BE2C (cell line): ENCODE measurements around the gene HRAS.

Experiments
- DNase-seq: peaks from one replicate; pipeline ENCODE4 v3.0.0-alpha.2; 2020
- H3K27me3 ChIP-seq: fragments of 250-450 bp; sonication (Bioruptor Pico); 2 replicates; pipeline ENCODE4 v1.5.1; 2020; ENCODE audit warnings: mild to moderate bottlenecking
- H3K36me3 ChIP-seq: fragments of 250-450 bp; sonication (Bioruptor Pico); 2 replicates; pipeline ENCODE4 v1.5.1; 2020; ENCODE audit warnings: mild to moderate bottlenecking
- H3K4me1 ChIP-seq: fragments of 250-450 bp; sonication (Bioruptor Pico); 2 replicates; pipeline ENCODE4 v1.5.1; 2020
- H3K4me3 ChIP-seq: 2 replicates; pipeline ENCODE4 v1.5.1; 2011; ENCODE audit warnings: low read depth, low read length
- H3K9me3 ChIP-seq: fragments of 250-450 bp; sonication (Bioruptor Pico); 2 replicates; pipeline ENCODE4 v1.5.1; 2020
- CTCF ChIP-seq: IDR thresholded peaks from 2 replicates; pipeline ENCODE4 v1.5.1; 2012; ENCODE audit warnings: mild to moderate bottlenecking, low read depth, low read length

The HRAS gene

GRCh38 chr11:491358-491757 is 44.0 kb downstream of the HRAS start:
- no peak for DNase-seq
- no peak for TF ChIP-seq CTCF
- no peak overlapping the region for H3K4me3 ChIP-seq
- no peaks in the 10 kb centered on the region for H3K9me3 ChIP-seq
- no peaks in the 10 kb centered on the region for H3K4me1 ChIP-seq
- H3K36me3 ChIP-seq: peaks cover 7% of the 10 kb centered on the region
- H3K27me3 ChIP-seq: no peaks in the 10 kb centered on the region

- H3K27me3 ChIP-seq: no peaks in the 10 kb centered on the region
- H3K9me3 ChIP-seq: no peaks in the 10 kb centered on the region
- H3K36me3 ChIP-seq: peaks cover 7% of the 10 kb centered on the region
- no peaks in the 10 kb centered on the region for H3K4me1 ChIP-seq
- TF ChIP-seq CTCF: no peak
- no peak for DNase-seq
- no peak overlapping the region for H3K4me3 ChIP-seq
These were observed 44.5 kb downstream of the HRAS start for GRCh38 chr11:490930-491260.

GRCh38 chr11:490186-490929 is 45.0 kb downstream of the HRAS start:
- H3K27me3 ChIP-seq: no peaks in the 10 kb centered on the region
- DNase-seq: no peak
- H3K4me1 ChIP-seq: no peaks in the 10 kb centered on the region
- peaks cover 7% of the 10 kb centered on the region for H3K36me3 ChIP-seq
- TF ChIP-seq CTCF: no peak
- H3K9me3 ChIP-seq: no peaks in the 10 kb centered on the region
- no peak overlapping the region for H3K4me3 ChIP-seq

- no peaks in the 10 kb centered on the region for H3K27me3 ChIP-seq
- no peaks in the 10 kb centered on the region for H3K4me1 ChIP-seq
- no peak for TF ChIP-seq CTCF
- H3K9me3 ChIP-seq: no peaks in the 10 kb centered on the region
- H3K36me3 ChIP-seq: peaks cover 7% of the 10 kb centered on the region
- no peak overlapping the region for H3K4me3 ChIP-seq
- DNase-seq: no peak
These were observed 45.7 kb downstream of the HRAS start for GRCh38 chr11:489610-490185.

GRCh38 chr11:488992-489391 is 46.4 kb downstream of the HRAS start:
- DNase-seq: no peak
- Histone ChIP-seq H3K36me3 (peaks cover 4% of the 10 kb centered on the region; the same call in 1 of the 2 replicates), H3K27me3 (no peaks in the 10 kb centered on the region), H3K4me1 (no peaks in the 10 kb centered on the region), H3K4me3 (no peak overlapping the region), H3K9me3 (no peaks in the 10 kb centered on the region)
- no peak for TF ChIP-seq CTCF

- DNase-seq: no peak
- H3K36me3 ChIP-seq: peaks cover 4% of the 10 kb centered on the region; the same call in 1 of the 2 replicates
- TF ChIP-seq CTCF: no peak
- H3K4me1 ChIP-seq: no peaks in the 10 kb centered on the region
- H3K4me3 ChIP-seq: no peak overlapping the region
- H3K9me3 ChIP-seq: no peaks in the 10 kb centered on the region
- H3K27me3 ChIP-seq: no peaks in the 10 kb centered on the region
These were observed 46.8 kb downstream of the HRAS start for GRCh38 chr11:488579-488978.
